H9 (cell line): ENCODE data around the gene NFIX. TPM values are rescaled to one million over a fixed set of nuclear protein-coding genes. Genes with fewer than 3 reads are reported as not detected.

ENCODE experiments used
- DNase-seq: peaks from one replicate; pipeline ENCODE4 v3.0.0-alpha.2; 2017
- H2AFZ ChIP-seq: one replicate; pipeline ENCODE4 v1.6.1; 2013; ENCODE audit warnings: mild to moderate bottlenecking, low read length, control low read depth, moderate library complexity
- H2AK5ac ChIP-seq: 2 replicates; pipeline ENCODE4 v1.6.1; 2013; ENCODE audit warnings: low read length, control low read depth, mixed read lengths; ENCODE audit not compliant: insufficient read length
- H2BK120ac ChIP-seq: one replicate; pipeline ENCODE4 v1.6.1; 2013; ENCODE audit warnings: low read depth, mild to moderate bottlenecking, low read length, control low read depth, inconsistent platforms; ENCODE audit not compliant: poor library complexity, severe bottlenecking
- H2BK12ac ChIP-seq: 2 replicates; pipeline ENCODE4 v1.6.1; 2013; ENCODE audit warnings: low read length, control low read depth, mixed read lengths, low read depth; ENCODE audit not compliant: insufficient read length
- H2BK15ac ChIP-seq: 2 replicates; pipeline ENCODE4 v1.6.1; 2013; ENCODE audit warnings: low read depth, low read length, control low read depth
- H2BK20ac ChIP-seq: one replicate; pipeline ENCODE4 v1.6.1; 2013; ENCODE audit warnings: low read depth, mild to moderate bottlenecking, low read length, control low read depth, inconsistent platforms; ENCODE audit not compliant: poor library complexity, severe bottlenecking
- H2BK5ac ChIP-seq: 2 replicates; pipeline ENCODE4 v1.6.1; 2013; ENCODE audit warnings: low read length, control low read depth, mixed read lengths; ENCODE audit not compliant: insufficient read length
- H3K14ac ChIP-seq: 2 replicates; pipeline ENCODE4 v1.6.1; 2013; ENCODE audit warnings: low read length, control low read depth; ENCODE audit not compliant: insufficient read depth
- H3K18ac ChIP-seq: 2 replicates; pipeline ENCODE4 v1.6.1; 2013; ENCODE audit warnings: low read depth, mild to moderate bottlenecking, mixed read lengths, low read length, control low read depth; ENCODE audit not compliant: insufficient read length
- H3K23ac ChIP-seq: 2 replicates; pipeline ENCODE4 v1.6.1; 2013; ENCODE audit warnings: low read length, control low read depth, mixed read lengths, low read depth; ENCODE audit not compliant: insufficient read length
- H3K23me2 ChIP-seq: 2 replicates; pipeline ENCODE4 v1.6.1; 2013; ENCODE audit warnings: low read depth, mild to moderate bottlenecking, mixed read lengths, low read length, control low read depth; ENCODE audit not compliant: insufficient read length, poor library complexity, severe bottlenecking
- H3K27ac ChIP-seq: 2 replicates; pipeline ENCODE4 v1.5.1; 2013; ENCODE audit warnings: low read length, control low read depth, mixed read lengths, low read depth; ENCODE audit not compliant: insufficient read length
- H3K27me3 ChIP-seq: 2 replicates; pipeline ENCODE4 v1.6.1; 2013; ENCODE audit warnings: low read length, control low read depth, inconsistent platforms; ENCODE audit not compliant: insufficient read depth
- H3K4ac ChIP-seq: 2 replicates; pipeline ENCODE4 v1.6.1; 2013; ENCODE audit warnings: low read depth, mild to moderate bottlenecking, control low read depth, inconsistent platforms, low read length, moderate library complexity
- H3K4me1 ChIP-seq: 2 replicates; pipeline ENCODE4 v1.6.1; 2013; ENCODE audit warnings: low read length, control low read depth, inconsistent platforms; ENCODE audit not compliant: insufficient read depth
- H3K4me2 ChIP-seq: 2 replicates; pipeline ENCODE4 v1.6.1; 2013; ENCODE audit warnings: low read length, control low read depth, mixed read lengths; ENCODE audit not compliant: insufficient read length, insufficient read depth
- H3K56ac ChIP-seq: 2 replicates; pipeline ENCODE4 v1.6.1; 2013; ENCODE audit warnings: low read depth, mild to moderate bottlenecking, mixed read lengths, low read length, control low read depth; ENCODE audit not compliant: insufficient read length
- H3K79me1 ChIP-seq: 2 replicates; pipeline ENCODE4 v1.6.1; 2013; ENCODE audit warnings: low read depth, mild to moderate bottlenecking, moderate library complexity, low read length, control low read depth, inconsistent platforms; ENCODE audit not compliant: insufficient read depth, poor library complexity, severe bottlenecking
- H3K79me2 ChIP-seq: 2 replicates; pipeline ENCODE4 v1.6.1; 2013; ENCODE audit warnings: low read length, control low read depth, inconsistent platforms; ENCODE audit not compliant: insufficient read depth
- H3K9ac ChIP-seq: 2 replicates; pipeline ENCODE4 v1.6.1; 2013; ENCODE audit warnings: low read length, control low read depth, mixed read lengths; ENCODE audit not compliant: insufficient read length; ENCODE audit errors: extremely low read depth
- H3K9me3 ChIP-seq: one replicate; pipeline ENCODE4 v1.6.1; 2013; ENCODE audit warnings: low read depth, low read length, inconsistent platforms; ENCODE audit not compliant: control insufficient read depth
- H3T11ph ChIP-seq: one replicate; pipeline ENCODE4 v1.6.1; 2013; ENCODE audit warnings: mild to moderate bottlenecking, low read length, control low read depth, inconsistent platforms
- H4K20me1 ChIP-seq: one replicate; pipeline ENCODE4 v1.6.1; 2013; ENCODE audit not compliant: control insufficient read depth, insufficient read length, insufficient read depth
- H4K5ac ChIP-seq: 2 replicates; pipeline ENCODE4 v1.6.1; 2013; ENCODE audit warnings: low read depth, mild to moderate bottlenecking, mixed read lengths, low read length, control low read depth; ENCODE audit not compliant: insufficient read length
- H4K8ac ChIP-seq: replicated peaks from 2 replicates; pipeline ENCODE4 v1.6.1; 2013; ENCODE audit warnings: low read length, control low read depth, mixed read lengths, low read depth; ENCODE audit not compliant: insufficient read length
- H4K91ac ChIP-seq: 2 replicates; pipeline ENCODE4 v1.6.1; 2013; ENCODE audit warnings: low read depth, mild to moderate bottlenecking, moderate library complexity, mixed read lengths, low read length, control low read depth; ENCODE audit not compliant: insufficient read length
- H3K27ac Mint-ChIP-seq, 3 experiments: 2 replicates in 2 of 3; 3 replicates in 1 of 3; pipeline ENCODE4 v1.8.0; 2020 to 2021; ENCODE audit warnings: mixed read lengths in 3 of 3, mild to moderate bottlenecking in 1 of 3, moderate library complexity in 1 of 3
- H3K27me3 Mint-ChIP-seq: 2 replicates; pipeline ENCODE4 v1.8.0; 2021; ENCODE audit warnings: low read depth, mild to moderate bottlenecking, moderate library complexity, mixed read lengths
- H3K36me3 Mint-ChIP-seq, 3 experiments: 2 replicates in 2 of 3; 3 replicates in 1 of 3; pipeline ENCODE4 v1.8.0; 2020 to 2021; ENCODE audit warnings: low read depth in 3 of 3, mixed read lengths in 3 of 3; ENCODE audit not compliant: insufficient read depth in 1 of 3
- H3K4me1 Mint-ChIP-seq, 2 experiments: 2 replicates each; pipeline ENCODE4 v1.8.0; 2020; ENCODE audit warnings: mixed read lengths in 2 of 2
- H3K4me3 Mint-ChIP-seq, 2 experiments: 2 replicates in 1 of 2; 3 replicates in 1 of 2; pipeline ENCODE4 v1.8.0; 2020 to 2021; ENCODE audit warnings: mild to moderate bottlenecking in 2 of 2, mixed read lengths in 2 of 2, moderate library complexity in 1 of 2
- H3K9me3 Mint-ChIP-seq, 2 experiments: 2 replicates in 1 of 2; 3 replicates in 1 of 2; pipeline ENCODE4 v1.8.0; 2020; ENCODE audit warnings: mild to moderate bottlenecking in 2 of 2, mixed read lengths in 2 of 2, moderate library complexity in 1 of 2
- WGBS: extraction: QIAGEN DNeasy Blood & Tissue Kit; methylation state at CpG from one replicate; pipeline ENCODE4 v1.1.7; 2013; ENCODE audit warnings: missing lambda C conversion rate, low lambda C conversion rate, mixed read lengths; ENCODE audit not compliant: insufficient read length; ENCODE audit errors: extremely low coverage; 5-methylcytosine and 5-hydroxymethylcytosine counted together
- total RNA-seq: library from RNA; stranded (reverse); gene quantifications from 2 replicates; pipeline ENCODE4 v1.2.1, GENCODE V29; 2021
- TF ChIP-seq, protein P1 (sequence below): fragments of 200-600 bp; sonication (generic); conservative IDR thresholded peaks from 3 replicates; pipeline ENCODE4 v1.8.0; 2021; ENCODE audit warnings: antibody characterized with exemption, mild to moderate bottlenecking

Gene NFIX
- total RNA-seq, 1 experiment from 2014 or later, result 0.31 TPM

DNA sequence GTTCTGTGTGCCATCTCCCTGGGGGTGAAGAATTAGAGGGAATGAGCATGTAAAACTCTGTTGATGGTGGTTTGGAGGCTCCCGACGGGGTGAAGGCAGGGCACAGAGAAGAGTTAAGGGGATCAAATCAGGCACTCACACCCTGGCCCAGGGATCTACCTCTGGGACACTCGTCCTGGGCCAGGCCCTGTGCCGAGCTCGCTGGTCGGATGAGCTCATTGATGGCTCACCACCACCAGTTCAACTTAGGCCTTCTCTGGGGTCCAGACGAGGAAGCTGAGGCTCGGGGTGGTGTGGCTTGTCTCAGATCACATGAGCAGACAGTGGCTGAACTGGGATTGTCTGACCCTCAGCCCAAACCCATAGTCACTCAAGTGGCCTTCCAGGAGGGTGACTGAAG, 124.4 kb downstream of the NFIX start:
- H3K4me1 Mint-ChIP-seq, result peaks cover 52 to 56% of the 10 kb centered on the region in 2 experiments
- H3K4me1 ChIP-seq, result peaks cover 11% of the 10 kb centered on the region; the same call in 1 of the 2 replicates
- no CpG with 5 or more reads among the region's 8 CpGs for WGBS
- peaks cover 10 to 54% (median 43%) of the 10 kb centered on the region in 3 experiments; a peak in 6 of 7 replicates for H3K36me3 Mint-ChIP-seq
- no peak overlapping the region for H3K14ac ChIP-seq
- no peaks in the 10 kb centered on the region for H3K27me3 Mint-ChIP-seq
- H4K20me1 ChIP-seq, result no peaks in the 10 kb centered on the region
- H3K4me3 Mint-ChIP-seq, result peak overlapping the region; percentile 82 to 93
- H4K5ac ChIP-seq, result no peak overlapping the region
- no peak overlapping the region for H3K27ac ChIP-seq
- H3K27ac Mint-ChIP-seq, result peak overlapping the region; percentile 57 to 97 (median 87); a peak in 4 of 7 replicates
- H2BK120ac ChIP-seq, result no peak overlapping the region
- no peak overlapping the region for H3K18ac ChIP-seq
- no peak overlapping the region for H3T11ph ChIP-seq
- H2BK5ac ChIP-seq, result no peak overlapping the region
- H3K27me3 ChIP-seq, result no peaks in the 10 kb centered on the region
- no peak overlapping the region for H2BK20ac ChIP-seq
- peak; percentile 20 for DNase-seq
- no peak overlapping the region for H4K8ac ChIP-seq
- no peak overlapping the region for H3K56ac ChIP-seq
- H3K23me2 ChIP-seq, result peaks cover 11% of the 10 kb centered on the region
- no peak overlapping the region for H2AK5ac ChIP-seq
- H2AFZ ChIP-seq, result no peak overlapping the region
- peaks cover 2% of the 10 kb centered on the region for H3K79me1 ChIP-seq
- H3K9ac ChIP-seq, result no peak overlapping the region
- peak overlapping the region; percentile 69 for H3K4me2 ChIP-seq
- no peak overlapping the region for H2BK12ac ChIP-seq
- no peaks in the 10 kb centered on the region for H3K9me3 ChIP-seq
- H4K91ac ChIP-seq, result no peak overlapping the region
- no peak overlapping the region for H3K23ac ChIP-seq
- no peak overlapping the region for H3K4ac ChIP-seq
- TF ChIP-seq, protein P1, sequence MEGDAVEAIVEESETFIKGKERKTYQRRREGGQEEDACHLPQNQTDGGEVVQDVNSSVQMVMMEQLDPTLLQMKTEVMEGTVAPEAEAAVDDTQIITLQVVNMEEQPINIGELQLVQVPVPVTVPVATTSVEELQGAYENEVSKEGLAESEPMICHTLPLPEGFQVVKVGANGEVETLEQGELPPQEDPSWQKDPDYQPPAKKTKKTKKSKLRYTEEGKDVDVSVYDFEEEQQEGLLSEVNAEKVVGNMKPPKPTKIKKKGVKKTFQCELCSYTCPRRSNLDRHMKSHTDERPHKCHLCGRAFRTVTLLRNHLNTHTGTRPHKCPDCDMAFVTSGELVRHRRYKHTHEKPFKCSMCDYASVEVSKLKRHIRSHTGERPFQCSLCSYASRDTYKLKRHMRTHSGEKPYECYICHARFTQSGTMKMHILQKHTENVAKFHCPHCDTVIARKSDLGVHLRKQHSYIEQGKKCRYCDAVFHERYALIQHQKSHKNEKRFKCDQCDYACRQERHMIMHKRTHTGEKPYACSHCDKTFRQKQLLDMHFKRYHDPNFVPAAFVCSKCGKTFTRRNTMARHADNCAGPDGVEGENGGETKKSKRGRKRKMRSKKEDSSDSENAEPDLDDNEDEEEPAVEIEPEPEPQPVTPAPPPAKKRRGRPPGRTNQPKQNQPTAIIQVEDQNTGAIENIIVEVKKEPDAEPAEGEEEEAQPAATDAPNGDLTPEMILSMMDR, result no peak
- H3K79me2 ChIP-seq, result peaks cover 61% of the 10 kb centered on the region
- no peak overlapping the region for H2BK15ac ChIP-seq
- H3K9me3 Mint-ChIP-seq, result peaks cover 0 to 1% of the 10 kb centered on the region in 2 experiments; a peak in 2 of 5 replicates
